GM19328 (cell line): ENCODE measurements around the gene RAD21L1.
"Not testable (repeated sequence)": the region's sequence is repeated elsewhere in the genome, so short reads cannot be mapped to it uniquely, and the experiment has no call there.

Experiments
- ATAC-seq: cut with Tn5 transposase; IDR thresholded peaks from one replicate; pipeline ENCODE4 v1.9.1; 2021; ENCODE audit warnings: mild to moderate bottlenecking, moderate library complexity; ENCODE audit not compliant: unreplicated experiment

The RAD21L1 gene

DNA sequence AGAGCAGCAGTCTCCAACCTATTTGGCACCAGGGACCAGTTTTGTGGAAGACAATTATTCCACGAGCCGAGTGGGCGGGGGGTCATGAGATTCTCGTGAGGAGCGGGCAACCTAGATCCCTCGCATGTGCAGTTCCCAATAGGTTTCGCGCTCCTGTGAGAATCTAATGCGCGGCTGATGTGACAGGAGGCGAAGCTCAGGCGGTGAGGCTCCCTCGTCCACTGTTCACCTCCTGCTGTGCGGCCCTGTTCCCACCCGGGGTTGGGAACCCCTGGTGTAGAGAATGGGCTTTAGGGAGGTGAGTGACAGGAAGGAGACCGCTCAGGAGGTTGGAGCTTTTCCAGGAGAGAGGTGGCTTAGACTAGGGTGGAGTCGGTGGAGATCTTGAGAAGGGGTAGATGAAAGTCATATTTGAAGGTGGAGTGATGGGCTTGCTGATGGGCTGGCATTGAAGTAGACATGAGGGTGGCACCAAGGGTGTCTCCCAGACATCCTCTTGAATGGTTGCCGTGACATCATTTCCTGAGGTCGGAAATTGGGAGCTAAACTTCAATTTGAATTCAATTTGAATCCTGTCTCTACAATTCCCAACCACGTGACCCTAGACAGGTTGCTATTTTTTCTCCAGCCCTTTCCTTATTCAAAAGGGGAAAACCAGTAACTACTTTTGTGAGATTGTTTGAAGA is 1.5 kb upstream of the RAD21L1 start:
- no peak for ATAC-seq

DNA sequence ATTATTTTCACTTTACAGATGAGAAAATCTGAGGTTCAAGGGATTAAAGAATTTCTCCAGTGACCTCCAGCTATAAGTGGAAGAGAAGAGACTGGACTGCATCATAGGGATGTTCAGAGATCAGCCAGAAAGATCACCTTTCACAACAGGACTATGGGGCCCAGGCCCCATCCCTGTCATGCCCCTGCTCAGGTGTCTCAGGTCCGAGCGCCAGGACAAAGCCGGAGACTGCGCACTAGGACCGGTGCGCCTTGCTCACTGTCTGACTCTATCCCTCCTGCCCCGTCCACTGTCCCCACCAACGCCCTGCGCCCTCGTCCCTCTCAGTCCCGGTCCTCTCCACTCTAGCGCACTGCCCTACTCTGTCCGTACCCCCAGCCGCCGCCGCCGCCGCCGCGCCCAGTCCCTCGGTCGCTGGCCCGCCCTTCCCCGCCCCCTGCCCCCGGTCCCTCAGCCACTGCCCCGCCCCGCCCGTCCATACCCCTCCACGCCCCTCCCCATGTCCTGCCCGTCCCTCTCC is 521 bp upstream of the RAD21L1 start:
- ATAC-seq, result no peak

DNA sequence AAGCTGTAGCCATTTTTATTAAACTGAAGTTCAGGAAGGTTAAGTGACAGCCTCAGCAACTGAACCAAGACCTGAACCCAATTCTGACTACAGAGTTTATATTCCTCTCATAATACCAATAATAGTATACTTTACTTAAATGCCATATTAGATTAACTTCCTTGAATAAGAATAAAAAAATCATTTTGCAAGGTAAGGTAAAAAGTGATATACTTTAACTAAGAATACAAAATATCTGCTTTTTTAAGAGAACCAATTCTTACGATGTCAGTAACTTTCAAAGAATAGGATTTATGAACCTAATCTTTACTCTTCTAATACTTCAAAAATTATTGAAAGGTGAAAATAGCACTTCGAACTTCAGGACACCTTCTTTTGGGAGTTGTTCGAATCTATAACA is 3.7 kb downstream of the RAD21L1 start:
- ATAC-seq, result no peak

DNA sequence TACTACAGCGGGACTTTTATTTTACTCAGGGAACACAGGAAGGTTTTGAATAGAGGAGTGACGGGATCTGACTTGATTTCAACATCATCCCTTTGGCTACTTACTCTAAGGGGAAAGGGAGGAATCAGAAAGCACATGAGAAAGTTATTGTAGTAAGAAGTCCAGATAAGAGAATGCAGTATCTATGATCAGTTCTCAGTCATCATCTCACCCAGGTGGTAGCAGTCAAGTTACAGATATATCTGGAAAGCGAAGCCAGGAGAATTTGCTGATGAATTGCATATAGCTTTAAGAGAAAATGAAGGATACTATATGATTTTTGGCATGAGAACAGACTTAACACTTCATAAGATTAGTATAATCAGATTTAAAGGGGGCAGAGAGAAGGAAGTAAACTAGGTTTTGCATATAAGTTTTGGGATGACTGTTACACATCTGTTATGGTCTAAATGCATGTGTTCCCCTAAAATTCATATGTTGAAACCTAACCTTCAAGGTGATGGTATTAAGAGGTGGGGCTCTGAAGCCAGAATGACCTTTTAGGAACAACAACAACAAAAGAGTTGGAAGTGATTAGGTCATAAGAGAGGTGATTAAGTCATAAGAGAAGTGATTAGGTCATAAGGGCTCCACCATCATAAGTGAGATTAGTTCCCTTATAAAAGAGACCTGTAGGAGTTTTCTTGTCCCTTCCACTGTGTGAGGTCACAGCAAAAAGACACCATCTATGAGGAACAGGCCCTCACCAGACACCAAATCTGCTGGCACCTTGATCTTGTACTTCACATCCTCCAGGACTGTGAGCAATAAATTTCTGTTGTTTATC is 6.7 kb downstream of the RAD21L1 start:
- ATAC-seq, result no peak

DNA sequence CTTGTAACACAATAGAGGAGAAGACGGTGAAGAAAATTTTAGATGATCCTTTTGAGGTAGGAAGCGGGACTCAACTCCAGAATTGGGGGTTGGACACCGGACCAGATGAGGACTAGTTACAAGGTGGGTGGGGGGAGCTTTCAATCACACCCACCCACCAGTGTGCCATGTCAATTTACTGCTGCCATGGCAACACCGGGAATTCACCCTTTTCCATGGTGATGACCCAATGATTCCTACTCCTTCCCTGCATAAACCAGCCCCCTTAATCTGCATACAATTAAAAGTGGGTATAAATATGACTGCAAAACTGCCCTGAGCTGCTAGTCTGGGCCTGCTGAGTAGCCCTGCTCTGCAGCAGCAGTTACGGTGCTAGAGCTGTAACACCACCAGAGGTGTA is 14.7 kb downstream of the RAD21L1 start:
- no peak for ATAC-seq

DNA sequence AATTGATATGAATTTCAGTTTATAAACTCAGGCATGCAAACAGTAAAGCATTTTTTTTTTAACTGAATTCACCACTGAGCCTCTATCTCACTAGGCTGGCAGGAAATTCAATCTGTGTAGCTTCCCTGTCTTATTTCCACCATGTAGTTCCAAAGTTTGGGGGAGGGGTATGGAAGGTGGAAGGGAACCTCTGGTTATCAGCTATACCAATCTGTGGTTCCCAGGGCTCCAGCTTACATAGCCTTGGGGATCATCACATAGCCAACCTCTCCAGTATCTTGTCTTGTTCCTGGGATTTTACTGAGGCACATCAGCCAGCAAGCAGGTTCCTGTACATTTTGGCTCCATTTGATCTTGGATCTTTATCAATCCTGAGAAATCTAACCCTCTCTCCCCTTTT is 15.6 kb downstream of the RAD21L1 start:
- ATAC-seq, result no peak

DNA sequence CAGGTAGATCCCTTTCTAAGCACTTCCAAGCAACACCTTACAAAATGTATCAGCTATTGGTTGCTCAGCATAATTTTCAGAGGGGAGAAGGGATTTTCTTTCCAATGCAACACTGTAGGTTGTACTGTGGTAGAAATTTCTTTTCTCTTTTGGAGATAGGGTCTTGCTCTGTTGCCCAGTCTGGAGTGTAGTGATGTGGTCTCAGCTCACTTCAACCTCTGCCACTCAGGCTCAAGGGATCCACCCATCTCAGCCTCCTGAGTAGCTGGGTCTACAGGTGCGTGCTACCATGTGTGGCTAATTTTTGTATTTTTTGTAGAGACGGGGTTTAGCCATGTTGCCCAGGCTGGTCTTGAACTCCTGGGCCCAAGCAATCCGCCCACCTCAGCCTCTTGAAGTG is 16.3 kb downstream of the RAD21L1 start:
- ATAC-seq, result no peak

DNA sequence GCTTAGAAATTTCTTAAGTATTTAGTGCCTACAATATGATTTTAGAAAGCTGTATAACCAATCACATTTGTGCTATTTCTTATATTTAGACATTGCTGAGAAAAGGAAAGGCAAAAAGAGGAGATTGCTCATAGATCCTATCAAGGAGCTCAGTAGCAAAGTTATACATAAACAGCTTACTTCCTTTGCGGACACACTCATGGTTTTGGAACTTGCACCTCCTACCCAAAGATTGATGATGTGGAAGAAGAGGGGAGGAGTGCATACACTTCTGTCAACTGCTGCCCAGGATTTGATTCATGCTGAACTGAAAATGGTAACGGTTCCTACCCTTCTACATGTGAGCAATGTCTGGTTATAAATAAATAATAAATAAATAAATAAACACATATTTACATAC is 16.7 kb downstream of the RAD21L1 start:
- ATAC-seq, result no peak

DNA sequence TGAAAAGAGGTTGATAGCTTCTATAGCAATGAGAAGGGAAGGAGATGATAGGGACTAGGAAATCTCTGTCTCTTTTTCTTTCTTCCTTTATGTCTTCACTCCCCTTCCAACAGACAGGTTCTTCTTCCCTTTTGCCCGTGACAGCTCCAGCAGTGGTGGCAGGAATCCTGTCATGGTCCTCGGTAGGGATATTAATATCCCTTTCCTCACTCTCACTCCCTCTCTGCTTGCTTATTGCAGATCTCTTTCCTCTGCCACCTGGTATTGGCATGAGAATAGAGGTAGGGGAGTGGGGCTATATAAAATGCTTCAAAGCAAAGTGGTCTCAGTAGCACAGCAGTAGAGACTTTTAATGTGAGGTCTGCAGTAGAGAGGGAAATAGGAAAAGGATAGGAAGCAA is 19.7 kb downstream of the RAD21L1 start:
- ATAC-seq, result no peak

DNA sequence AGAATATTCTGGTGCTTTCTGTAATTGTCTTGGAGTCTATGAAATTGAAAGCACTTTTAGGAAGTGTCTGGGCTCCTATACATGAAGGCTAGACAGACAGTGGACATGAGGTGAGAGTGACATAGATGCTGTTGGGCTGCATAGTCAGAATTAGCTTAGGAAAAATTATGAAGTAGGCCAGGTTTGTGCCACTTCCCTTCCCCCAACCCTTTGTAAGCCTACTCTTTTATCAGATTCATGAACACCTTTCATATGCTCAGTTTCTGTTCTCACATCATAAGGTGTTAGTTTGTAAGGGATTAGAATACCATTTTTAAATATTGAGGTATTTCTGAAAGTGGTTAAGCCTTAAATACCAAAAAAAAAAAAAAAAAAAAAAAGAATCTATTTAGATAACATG is 21.8 kb downstream of the RAD21L1 start:
- ATAC-seq, result no peak

DNA sequence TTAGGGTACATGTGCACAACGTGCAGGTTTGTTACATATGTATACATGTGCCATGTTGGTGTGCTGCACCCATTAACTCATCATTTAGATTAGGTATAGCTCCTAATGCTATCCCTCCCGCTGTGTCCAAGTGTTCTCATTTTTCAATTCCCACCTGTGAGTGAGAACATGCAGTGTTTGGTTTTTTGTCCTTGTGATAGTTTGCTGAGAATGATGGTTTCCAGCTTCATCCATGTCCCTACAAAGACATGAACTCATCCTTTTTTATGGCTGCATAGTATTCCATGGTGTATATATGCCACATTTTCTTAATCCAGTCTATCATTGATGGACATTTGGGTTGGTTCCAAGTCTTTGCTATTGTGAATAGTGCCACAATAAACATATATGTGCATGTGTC is 24.4 kb downstream of the RAD21L1 start:
- not testable (repeated sequence) for ATAC-seq

DNA sequence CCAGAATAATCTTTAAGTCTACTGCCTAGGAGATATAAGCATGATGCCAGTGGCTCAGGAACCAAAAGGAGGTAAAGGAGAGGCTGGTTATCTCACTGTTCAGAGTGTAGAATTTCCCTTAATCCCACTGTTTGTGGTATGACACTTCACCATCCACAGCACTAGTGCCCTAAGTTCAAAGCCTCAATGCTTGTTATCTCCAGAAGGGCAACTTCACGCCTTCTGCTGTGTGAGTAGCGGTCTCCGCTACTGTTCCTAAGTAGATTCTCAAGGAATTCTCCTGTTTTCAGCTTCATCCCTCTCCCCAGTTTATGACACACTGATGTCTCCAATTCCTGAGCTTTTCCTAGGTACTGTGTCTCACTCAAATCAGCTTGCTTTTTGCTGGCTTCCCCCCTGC is 26.6 kb downstream of the RAD21L1 start:
- no peak for ATAC-seq

DNA sequence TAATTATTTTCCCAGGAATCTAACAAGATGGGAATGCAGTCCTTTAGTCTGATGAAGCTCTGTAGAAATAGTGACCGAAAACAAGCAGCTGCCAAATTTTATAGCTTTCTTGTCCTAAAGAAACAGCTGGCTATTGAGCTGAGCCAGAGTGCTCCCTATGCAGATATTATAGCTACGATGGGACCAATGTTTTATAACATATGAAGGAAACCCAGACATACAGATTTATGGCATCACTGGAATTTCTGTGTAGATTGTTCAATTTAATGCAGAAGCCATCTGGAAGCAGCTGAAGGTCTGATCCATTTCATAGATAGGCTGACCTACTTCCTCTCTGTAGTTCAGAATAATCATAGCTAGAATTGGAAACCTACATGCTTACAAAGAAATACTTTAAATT is 28.4 kb downstream of the RAD21L1 start:
- no peak for ATAC-seq

DNA sequence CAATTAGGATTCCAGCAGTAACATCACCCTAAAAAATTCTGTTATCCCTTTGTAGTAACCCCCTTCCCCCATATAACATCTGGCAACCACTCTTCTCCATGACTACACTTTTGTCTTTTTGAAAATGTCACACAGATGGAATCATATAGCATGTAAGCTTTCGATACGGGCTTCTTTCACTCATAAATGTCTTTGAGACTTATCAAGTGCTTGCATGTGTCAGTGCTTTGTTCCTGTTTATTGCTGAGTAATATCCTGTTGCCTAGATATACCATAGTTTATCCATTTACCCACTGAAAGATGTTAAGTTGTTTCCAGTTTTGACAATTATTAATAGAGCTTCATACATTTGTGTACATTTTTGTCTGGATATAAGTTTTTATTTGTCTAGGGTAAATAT is 29.8 kb downstream of the RAD21L1 start:
- no peak for ATAC-seq

DNA sequence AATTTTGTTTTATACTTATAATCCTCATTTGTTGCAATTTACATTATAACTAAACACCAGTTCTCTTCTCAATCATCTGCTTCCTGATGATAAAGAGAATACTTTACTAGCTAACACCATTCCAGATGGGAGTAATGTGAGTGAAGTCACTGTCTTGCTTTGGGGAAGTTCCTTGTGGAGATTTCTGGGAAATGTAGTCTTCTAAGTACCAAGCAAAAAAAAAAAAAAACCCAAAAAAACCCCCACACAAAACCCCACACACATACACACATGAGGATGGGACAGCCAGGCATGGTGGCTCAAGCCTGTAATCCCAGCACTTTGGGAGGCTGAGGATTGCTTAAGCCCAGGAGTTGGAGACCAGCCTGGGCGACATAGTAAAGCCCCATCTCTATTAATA is 38.0 kb downstream of the RAD21L1 start:
- ATAC-seq, result no peak

DNA sequence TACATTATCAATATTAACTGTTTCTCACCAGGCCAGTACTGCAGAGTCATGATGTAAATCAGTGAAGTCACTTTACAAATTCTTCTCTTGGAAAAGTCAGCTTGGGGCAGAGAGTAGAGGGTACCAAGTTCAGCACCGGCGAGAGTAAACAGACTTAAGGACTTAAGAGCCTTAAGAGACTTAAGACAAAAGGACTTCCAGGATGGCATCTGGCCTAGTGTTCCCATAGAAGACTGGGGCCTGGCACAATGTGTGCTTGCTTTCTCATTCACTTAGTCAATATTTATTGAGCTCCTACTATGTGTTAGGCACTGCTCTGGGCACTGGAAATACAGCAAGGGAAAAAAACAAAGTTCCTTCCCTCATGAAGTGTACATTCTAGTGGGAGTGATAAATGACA is 38.9 kb downstream of the RAD21L1 start:
- no peak for ATAC-seq

DNA sequence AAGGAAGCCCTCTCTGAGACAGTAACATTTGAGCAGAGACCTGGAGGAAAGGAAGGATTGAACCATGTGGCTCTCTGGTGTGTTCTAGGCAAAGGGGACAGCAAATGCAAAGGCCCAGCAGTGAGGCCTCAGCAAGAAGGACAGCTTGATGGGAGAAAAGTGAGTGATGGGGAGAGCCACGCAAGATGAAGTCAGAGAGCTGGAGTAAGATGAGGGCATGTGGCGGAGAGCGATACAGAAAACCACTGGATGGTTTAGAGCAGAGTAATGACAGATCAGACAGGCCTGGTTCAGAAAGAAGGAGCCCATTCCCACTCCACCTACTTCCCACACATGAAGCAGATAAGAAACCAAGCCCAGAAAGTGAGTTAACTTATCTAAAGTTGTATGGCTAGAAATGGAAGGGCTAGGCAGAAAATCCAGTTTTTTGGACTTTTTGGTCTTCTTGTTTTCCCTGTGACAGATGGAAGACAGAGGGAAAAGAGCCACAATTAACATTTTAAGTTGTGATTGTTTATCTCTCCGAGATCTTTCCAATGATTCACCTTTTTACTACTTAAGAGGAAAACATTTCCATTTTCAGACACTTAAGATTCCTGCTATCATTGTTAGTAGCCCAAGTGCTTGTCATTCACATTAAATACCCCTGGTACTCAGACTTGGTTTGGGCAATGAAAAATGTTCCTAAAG is 39.5 kb downstream of the RAD21L1 start:
- no peak for ATAC-seq

DNA sequence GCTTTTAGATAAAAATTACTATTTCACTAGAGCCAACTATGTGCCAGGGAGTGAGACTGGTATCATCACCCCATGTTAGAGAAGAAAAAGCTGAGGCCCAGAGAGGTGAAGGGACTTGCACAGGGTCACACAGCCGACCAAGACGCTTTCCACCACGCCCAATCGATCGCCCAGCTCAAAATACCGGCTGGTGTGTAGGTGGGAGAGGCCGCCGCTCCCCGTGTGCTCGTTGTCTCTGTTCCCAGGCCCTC is 40.0 kb downstream of the RAD21L1 start:
- ATAC-seq, result no peak

DNA sequence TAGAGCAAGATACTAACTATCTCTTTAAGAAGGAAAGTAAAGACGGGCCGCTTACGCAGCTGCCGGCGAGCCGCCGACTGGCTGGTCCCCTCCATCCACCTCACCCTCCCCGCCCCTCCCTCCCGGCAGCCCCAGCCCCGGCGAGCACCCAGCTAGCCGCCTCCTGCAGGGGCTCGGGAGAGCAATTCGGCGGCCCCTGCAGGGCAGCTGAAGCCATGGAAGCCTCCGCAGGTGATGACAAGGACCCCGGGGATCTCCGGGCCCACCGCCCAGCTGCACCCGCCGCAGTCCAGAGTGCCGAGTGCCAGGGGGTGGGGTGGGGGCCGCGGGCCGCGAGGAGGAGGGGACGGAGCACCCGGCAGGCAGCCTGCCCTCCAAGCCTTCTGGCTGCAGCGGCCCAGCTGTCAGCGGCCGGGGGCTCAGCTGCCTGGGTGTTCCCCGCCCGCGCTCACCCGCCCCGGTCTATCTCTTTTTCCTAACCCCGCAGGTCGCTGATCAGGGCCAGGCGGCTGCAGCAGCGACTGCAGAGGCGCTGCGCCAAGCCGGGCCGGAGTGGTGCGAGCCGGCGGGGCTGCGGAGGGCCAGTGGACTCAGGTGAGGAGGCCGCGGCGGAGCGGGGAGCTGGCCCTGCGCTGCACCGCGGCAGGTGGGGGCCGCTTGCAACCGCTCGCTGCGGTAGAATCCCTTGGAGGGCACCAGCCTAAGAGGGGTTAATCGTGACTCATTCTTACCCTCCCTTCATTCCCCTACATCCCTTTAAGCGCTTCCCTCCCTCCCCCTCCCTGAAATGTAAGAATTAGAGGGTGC is 40.5 kb downstream of the RAD21L1 start, which contains the start of gene SNPH:
Gene SNPH, plus strand, starts transcription at position 128 of the 807 bp plus-strand sequence. CDS start 29,946 bp downstream, outside the sequence.
- no peak for ATAC-seq

DNA sequence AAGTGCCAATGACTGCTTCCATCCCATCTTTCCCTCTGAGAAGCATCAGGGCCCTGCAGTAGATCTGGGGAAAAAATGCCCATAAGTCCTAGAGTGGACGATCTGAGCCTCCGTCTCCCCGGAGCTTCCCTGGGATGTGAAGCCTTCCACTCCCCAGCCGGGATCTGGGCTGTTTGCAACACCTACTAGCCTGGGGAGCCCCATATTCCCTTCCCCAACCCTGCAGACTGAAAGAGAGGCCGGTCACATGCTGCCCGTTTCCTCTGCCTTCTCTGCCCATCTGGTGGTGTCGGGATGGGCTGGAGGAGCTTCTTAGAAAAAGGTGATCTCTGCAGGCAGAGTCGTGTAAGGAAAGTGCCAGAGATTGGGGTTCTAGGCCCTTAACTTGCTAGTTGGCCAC is 41.3 kb downstream of the RAD21L1 start:
- no peak for ATAC-seq

DNA sequence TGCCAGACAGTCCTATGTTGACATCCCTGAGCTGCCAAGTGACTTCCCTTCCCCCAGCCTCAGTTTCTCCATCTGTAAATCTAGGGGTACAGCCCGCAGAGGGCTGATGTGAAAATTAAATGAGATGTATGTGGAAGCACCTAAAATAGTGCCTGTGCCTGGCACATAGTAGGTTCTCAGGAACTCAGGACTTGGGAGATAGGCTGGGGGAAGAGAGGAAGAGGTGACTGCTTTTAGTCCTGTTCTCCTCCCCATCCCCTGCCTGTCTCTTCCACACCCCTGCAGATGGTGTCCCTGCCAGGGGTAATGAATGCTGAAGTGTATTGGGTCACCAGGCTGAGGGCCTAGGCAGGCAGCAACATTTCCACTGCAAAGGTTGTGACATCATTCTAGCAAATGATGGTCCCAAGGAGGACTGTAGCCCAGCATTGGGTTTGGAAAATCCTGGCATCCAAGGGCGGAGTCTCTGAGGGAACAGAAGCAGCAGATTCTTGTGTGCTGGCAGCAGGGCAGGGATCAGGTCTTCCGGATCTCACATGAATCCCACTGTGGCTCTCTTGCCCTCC is 42.0 kb downstream of the RAD21L1 start:
- no peak for ATAC-seq
